Endothelial cell (in vitro differentiated cells): ENCODE measurements around the gene JDP2. TPM values are rescaled to one million over a fixed set of nuclear protein-coding genes. Genes with fewer than 3 reads are reported as not detected.
A peak's percentile ranks its signal among the peaks of the same experiment; 100 is the strongest.

Experiments used
- DNase-seq: peaks from one replicate; pipeline ENCODE4 v3.0.0; 2021; ENCODE audit warnings: low spot score
- H3K27ac Mint-ChIP-seq: one replicate; pipeline ENCODE4 v1.8.0; 2021; ENCODE audit warnings: mixed read lengths, inconsistent platforms; ENCODE audit not compliant: unreplicated experiment
- H3K27me3 Mint-ChIP-seq: one replicate; pipeline ENCODE4 v1.8.0; 2021; ENCODE audit warnings: mild to moderate bottlenecking, moderate library complexity, mixed read lengths, inconsistent platforms; ENCODE audit not compliant: unreplicated experiment
- H3K36me3 Mint-ChIP-seq: one replicate; pipeline ENCODE4 v1.8.0; 2021; ENCODE audit warnings: mild to moderate bottlenecking, low read depth, mixed read lengths, inconsistent platforms; ENCODE audit not compliant: unreplicated experiment
- H3K4me1 Mint-ChIP-seq: one replicate; pipeline ENCODE4 v1.8.0; 2021; ENCODE audit warnings: mild to moderate bottlenecking, mixed read lengths, inconsistent platforms; ENCODE audit not compliant: unreplicated experiment
- H3K4me3 Mint-ChIP-seq: one replicate; pipeline ENCODE4 v1.8.0; 2021; ENCODE audit warnings: mild to moderate bottlenecking, mixed read lengths, inconsistent platforms; ENCODE audit not compliant: unreplicated experiment
- H3K9me3 Mint-ChIP-seq: one replicate; pipeline ENCODE4 v1.8.0; 2021; ENCODE audit warnings: mixed read lengths, inconsistent platforms; ENCODE audit not compliant: unreplicated experiment
- total RNA-seq: library from RNA; stranded (reverse); fragmentation: NEBNext Ultra II Directional; extraction: Animal tissue kit (Norgen Biotek cat#: 25700); gene quantifications from one replicate; pipeline ENCODE4 v1.2.1, GENCODE V29; 2021; ENCODE audit not compliant: unreplicated experiment
- TF ChIP-seq, protein P1 (sequence below): fragments of 200-600 bp; sonication (generic); IDR thresholded peaks from one replicate; pipeline ENCODE4 v1.5.0; 2021; ENCODE audit warnings: antibody characterized with exemption; ENCODE audit not compliant: unreplicated experiment

Gene JDP2
- total RNA-seq, 1 donor from 2014 or later: 5.1 TPM

DNA sequence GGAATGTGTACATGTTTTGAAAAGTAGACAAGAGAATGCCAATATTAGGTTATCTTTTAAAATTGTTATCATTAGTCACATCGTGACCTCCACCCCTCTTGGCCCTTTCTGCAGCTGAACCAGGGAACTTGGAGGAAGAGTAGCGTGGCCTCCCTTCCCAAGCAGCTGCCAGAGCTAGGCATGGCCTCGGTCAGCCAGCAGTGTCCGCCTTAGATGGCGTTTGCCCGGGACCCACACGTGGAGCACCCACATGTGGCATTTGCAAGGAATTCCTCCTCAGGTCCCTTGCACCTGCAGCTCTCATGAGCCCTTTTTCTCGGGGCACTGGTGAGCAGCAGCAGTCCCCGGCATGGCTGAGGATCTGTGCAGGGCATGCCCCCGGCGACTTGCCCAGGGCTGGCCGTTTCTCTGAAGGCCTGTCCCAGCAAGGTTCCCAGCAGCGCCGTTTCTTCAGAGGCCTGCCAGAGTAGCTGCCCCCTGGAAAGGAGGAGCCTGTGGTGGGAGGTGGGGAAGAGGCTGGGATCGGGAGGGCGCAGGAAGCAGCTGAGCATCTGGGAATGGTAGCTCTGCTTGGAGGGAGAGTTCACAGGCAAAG lies 10.8 kb downstream of the JDP2 start:
- Mint-ChIP-seq H3K27me3 (peaks cover 11% of the 10 kb centered on the region), H3K36me3 (peaks cover 10% of the 10 kb centered on the region), H3K4me3 (peak overlapping the region; percentile 20), H3K9me3 (no peaks in the 10 kb centered on the region), H3K4me1 (peaks cover 2% of the 10 kb centered on the region), H3K27ac (no peak overlapping the region)
- TF ChIP-seq, protein P1, sequence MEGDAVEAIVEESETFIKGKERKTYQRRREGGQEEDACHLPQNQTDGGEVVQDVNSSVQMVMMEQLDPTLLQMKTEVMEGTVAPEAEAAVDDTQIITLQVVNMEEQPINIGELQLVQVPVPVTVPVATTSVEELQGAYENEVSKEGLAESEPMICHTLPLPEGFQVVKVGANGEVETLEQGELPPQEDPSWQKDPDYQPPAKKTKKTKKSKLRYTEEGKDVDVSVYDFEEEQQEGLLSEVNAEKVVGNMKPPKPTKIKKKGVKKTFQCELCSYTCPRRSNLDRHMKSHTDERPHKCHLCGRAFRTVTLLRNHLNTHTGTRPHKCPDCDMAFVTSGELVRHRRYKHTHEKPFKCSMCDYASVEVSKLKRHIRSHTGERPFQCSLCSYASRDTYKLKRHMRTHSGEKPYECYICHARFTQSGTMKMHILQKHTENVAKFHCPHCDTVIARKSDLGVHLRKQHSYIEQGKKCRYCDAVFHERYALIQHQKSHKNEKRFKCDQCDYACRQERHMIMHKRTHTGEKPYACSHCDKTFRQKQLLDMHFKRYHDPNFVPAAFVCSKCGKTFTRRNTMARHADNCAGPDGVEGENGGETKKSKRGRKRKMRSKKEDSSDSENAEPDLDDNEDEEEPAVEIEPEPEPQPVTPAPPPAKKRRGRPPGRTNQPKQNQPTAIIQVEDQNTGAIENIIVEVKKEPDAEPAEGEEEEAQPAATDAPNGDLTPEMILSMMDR: no peak
- DNase-seq: no peak

DNA sequence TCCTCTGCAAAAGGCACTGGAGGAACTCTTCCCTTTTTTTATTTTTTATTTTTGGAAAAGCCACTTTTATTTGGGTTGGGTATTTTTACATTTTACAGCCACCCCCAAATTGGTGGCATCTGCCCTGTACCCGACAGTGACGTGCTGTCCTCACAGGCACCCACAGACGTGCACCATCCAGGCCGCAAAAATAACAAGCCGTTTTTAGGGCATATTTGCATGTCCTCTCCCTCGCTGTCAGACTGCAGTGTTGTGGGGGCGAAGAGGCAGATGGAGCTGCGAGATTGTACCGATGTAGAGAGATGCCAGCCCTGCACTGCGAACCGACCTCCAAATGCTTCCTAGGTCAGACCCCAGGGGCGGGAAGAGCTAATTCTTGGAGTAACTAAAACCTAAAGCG lies 12.2 kb downstream of the JDP2 start:
- Mint-ChIP-seq H3K9me3 (no peaks in the 10 kb centered on the region), H3K27ac (no peak overlapping the region), H3K36me3 (peaks cover 7% of the 10 kb centered on the region), H3K4me1 (peaks cover 2% of the 10 kb centered on the region), H3K27me3 (peaks cover 11% of the 10 kb centered on the region), H3K4me3 (no peak overlapping the region)
- TF ChIP-seq, protein P1: no peak
- DNase-seq: no peak

DNA sequence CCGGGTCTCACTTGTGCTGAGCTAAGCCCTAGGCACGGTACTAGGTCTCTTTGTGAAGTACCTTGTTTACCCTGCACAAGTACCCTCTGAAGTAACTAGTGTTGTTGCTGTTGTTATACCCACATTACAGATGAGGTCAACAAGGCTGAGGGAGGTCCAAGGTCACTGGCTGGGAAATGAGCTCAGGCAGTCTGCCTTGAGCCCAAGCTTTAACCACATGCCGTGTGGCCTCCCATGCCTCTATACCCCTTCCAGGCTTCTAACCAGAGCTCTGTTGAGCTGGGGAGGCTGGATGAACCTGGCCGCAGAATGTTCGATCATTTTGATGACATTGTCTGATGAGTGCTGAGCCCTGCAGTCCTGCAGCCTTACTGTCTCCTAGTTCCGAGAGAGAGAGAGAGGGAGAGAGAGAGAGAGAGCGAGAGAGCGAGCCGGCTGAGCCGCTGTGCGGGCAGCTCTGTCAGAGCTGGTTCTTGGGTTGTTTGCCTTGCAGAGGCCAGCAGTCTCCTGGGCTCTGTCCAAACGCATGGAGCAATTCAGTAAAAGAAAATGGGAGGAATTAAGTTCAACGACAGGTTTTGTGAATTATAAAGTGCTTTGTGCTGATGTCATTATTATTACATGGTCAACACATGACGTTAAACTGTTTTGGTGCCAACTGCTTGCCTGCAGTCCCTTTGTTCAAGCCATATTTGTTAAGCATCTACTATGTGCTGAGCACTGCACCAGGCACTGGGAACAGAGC lies 13.1 kb downstream of the JDP2 start:
- Mint-ChIP-seq H3K9me3 (no peaks in the 10 kb centered on the region), H3K36me3 (peaks cover 4% of the 10 kb centered on the region)

DNA sequence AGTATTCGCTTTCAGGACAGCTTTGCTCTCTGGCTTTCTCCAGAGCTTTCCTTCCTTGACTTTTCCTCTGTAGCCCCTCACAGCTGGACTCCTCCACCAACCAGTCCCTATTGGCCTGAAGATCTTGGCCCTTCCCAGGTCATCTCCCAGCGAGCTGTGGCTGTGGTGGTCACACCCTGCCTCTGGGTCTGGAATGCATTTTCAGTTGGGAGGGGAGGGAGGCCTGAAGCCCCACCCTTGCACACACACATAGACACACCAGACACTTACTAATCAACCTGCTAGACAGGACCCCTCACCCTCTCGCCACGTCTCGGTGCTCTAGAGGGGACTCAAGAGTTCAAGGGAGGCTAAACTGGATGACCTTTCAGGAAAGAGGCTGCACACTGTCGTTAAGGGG lies 13.9 kb downstream of the JDP2 start:
- H3K4me3 Mint-ChIP-seq: no peak overlapping the region
- H3K27ac Mint-ChIP-seq: no peak overlapping the region
- TF ChIP-seq, protein P1: no peak
- no peak for DNase-seq
- H3K27me3 Mint-ChIP-seq: peaks cover 6% of the 10 kb centered on the region
- peaks cover 2% of the 10 kb centered on the region for H3K4me1 Mint-ChIP-seq
- no peaks in the 10 kb centered on the region for H3K9me3 Mint-ChIP-seq
- H3K36me3 Mint-ChIP-seq: peaks cover 4% of the 10 kb centered on the region

More for the DNA sequence above, 13.1 kb downstream of the JDP2 start:
- Mint-ChIP-seq H3K27ac (no peak overlapping the region), H3K27me3 (peaks cover 6% of the 10 kb centered on the region), H3K4me3 (no peak overlapping the region), H3K4me1 (peaks cover 2% of the 10 kb centered on the region)
- TF ChIP-seq, protein P1: no peak
- DNase-seq: no peak

DNA sequence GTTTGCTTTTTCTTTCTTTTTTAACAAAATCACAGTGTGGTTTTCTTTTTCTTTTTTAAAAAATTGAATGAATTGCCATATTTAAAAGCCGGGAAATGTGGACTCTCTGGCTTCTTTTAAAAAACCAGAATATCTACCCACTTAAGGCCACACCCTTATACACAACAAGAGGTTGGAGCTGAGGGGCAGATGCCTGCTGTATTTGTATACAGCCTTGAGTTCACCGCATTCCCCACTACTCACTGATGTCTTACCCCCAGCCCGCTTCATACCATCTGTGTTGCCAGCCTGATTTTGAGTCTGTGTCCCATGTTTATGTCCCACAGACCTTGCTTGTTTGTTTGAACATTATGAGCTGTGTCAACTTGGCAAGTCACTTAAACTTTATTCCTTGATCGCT lies 14.3 kb downstream of the JDP2 start:
- Mint-ChIP-seq H3K36me3 (peaks cover 4% of the 10 kb centered on the region), H3K9me3 (no peaks in the 10 kb centered on the region), H3K4me1 (peaks cover 2% of the 10 kb centered on the region), H3K27ac (peak overlapping the region; percentile 7), H3K27me3 (peaks cover 6% of the 10 kb centered on the region), H3K4me3 (no peak overlapping the region)
- TF ChIP-seq, protein P1: no peak
- DNase-seq: no peak
